Heart left ventricle (tissue), 16 donors: ENCODE measurements around the gene ARPC1A. TPM values are rescaled to one million over a fixed set of nuclear protein-coding genes. Genes with fewer than 3 reads are reported as not detected.
"Not testable (repeated sequence)": the region's sequence is repeated elsewhere in the genome, so short reads cannot be mapped to it uniquely, and the experiment has no call there.

Source experiments
- ATAC-seq, 4 donors: fragments of 200-7000 bp; cut with Tn5 transposase; one replicate each; pipeline ENCODE4 v1.9.1; 2020 to 2022; ENCODE audit warnings: moderate library complexity in 4 of 4, mild to moderate bottlenecking in 3 of 4, moderate number of reproducible peaks in 1 of 4
- DNase-seq, 5 donors: peaks; one replicate each; pipeline ENCODE4 v3.0.0-alpha.2; 2020
- H3K27ac ChIP-seq, 12 donors: fragments of 200-600 bp; sonication (generic) in 4 of 12; one replicate each; pipeline versions ENCODE4 v1.5.0 to v1.8.0; 2016 to 2022; ENCODE audit warnings: mild to moderate bottlenecking in 2 of 12
- H3K27me3 ChIP-seq, 9 donors: fragments of 200-600 bp; sonication (generic) in 2 of 9; one replicate each; pipeline versions ENCODE4 v1.5.1 to v1.8.0; 2016 to 2022; ENCODE audit warnings: mild to moderate bottlenecking in 3 of 9
- H3K36me3 ChIP-seq, 9 donors: fragments of 200-600 bp; sonication (generic) in 2 of 9; one replicate each; pipeline versions ENCODE4 v1.5.0 to v1.8.0; 2018 to 2022; ENCODE audit warnings: mild to moderate bottlenecking in 2 of 9
- H3K4me1 ChIP-seq, 12 donors: fragments of 200-600 bp; sonication (generic) in 4 of 12; one replicate each; pipeline versions ENCODE4 v1.5.0 to v1.8.0; 2016 to 2022; ENCODE audit warnings: mild to moderate bottlenecking in 3 of 12
- H3K4me3 ChIP-seq, 12 donors: fragments of 200-600 bp; sonication (generic) in 4 of 12; one replicate each; pipeline versions ENCODE4 v1.5.0 to v1.8.0; 2017 to 2022; ENCODE audit warnings: mild to moderate bottlenecking in 9 of 12, moderate library complexity in 4 of 12
- H3K9me3 ChIP-seq, 12 donors: fragments of 200-600 bp; sonication (generic) in 4 of 12; one replicate each; pipeline versions ENCODE4 v1.5.0 to v1.8.0; 2016 to 2022; ENCODE audit warnings: mild to moderate bottlenecking in 1 of 12
- POLR2A ChIP-seq, 2 donors: fragments of 450-650 bp; IDR thresholded peaks; one replicate each; pipeline ENCODE4 v1.6.1; 2017; ENCODE audit warnings: antibody characterized with exemption in 2 of 2, mild to moderate bottlenecking in 2 of 2, moderate library complexity in 2 of 2
- WGBS, 4 donors: extraction: QIAGEN DNeasy Blood & Tissue Kit in 2 of 4; methylation state at CpG; one replicate each; pipeline versions ENCODE4 v1.1.5 to v1.1.7; 2013 to 2018; 5-methylcytosine and 5-hydroxymethylcytosine counted together
- intact Hi-C, 10 donors: fragments of 100-400 bp; cut with DNase I; formaldehyde crosslinking; loops; one replicate each; pipeline versions ENCODE4 v1.11.1 to v1.14.2; 2022
- long read RNA-seq, 3 donors: library from polyadenylated mRNA; unstranded; transcript quantifications; one replicate each; pipeline ENCODE4 v2.0.0, GENCODE V29; 2020 to 2021
- polyA plus RNA-seq, 2 donors: library from polyadenylated mRNA; stranded (reverse); fragments of 200-250 nt; gene quantifications; one replicate each; pipeline ENCODE4 v1.2.3, GENCODE V29; 2013
- total RNA-seq, 9 donors: library from RNA; depleted of rRNA in 2 of 9; stranded (reverse); fragments of >200 nt in 2 of 9; fragmentation: NEBNext Ultra II Directional in 3 of 9; extraction: Animal tissue kit (Norgen Biotek cat#: 25700) in 3 of 9; gene quantifications; one replicate each; pipeline versions ENCODE4 v1.1.0 to v1.2.4, GENCODE V29; 2016 to 2023
- TF ChIP-seq, protein P1 (sequence below), 12 donors: fragments of 200-600 bp; sonication (generic) in 4 of 12; IDR thresholded peaks; one replicate each; pipeline versions ENCODE4 v1.5.0 to v1.8.0; 2018 to 2022; ENCODE audit warnings: antibody characterized with exemption in 12 of 12, mild to moderate bottlenecking in 5 of 12
- donor health status: ischemic (EF 13 %, LVEDD 7.1; RV severe dilation, severe dysfunction).
- donor health status: healthy with polysubstance abuse.
- donor health status: DM: no; HTN: yes; CAD: no.
- donor health status: DM: no; HTN: no; CAD: no.
- donor health status: ischemic (EF 25% LVEDD 6.9; RV normal size, moderate dysfunction).
- donor health status: ischemic (EF 25% LVEDD 5.7; RV mildly dilated, moderate dysfunction).
- donor health status: healthy.
- donor health status: DM: yes; HTN: yes; CAD: no.
- donor health status: ischemic (EF 35%, LVEDD 5.7; RV mildly dilated, moderate dysfunction).
- donor health status: nonischemic (EF 11% LVEDD 7.7; RV severe dilation, severe dysfunction).
- donor health status: DM: yes; HTN: yes; CAD: no.
- donor health status: PGD.
- donor health status: ischemic (EF 29% LVEDD 5.4; RV normal size, mild dysfunction).
- donor health status: nonischemic (EF 23%, LVEDD 6.1; RV moderate dilation, normal function).

The ARPC1A gene
- total RNA-seq, result 100 to 1,000 TPM in 8 of 9 donors, 10 to 100 TPM in 1; 97.1 to 177 (median 146) TPM
- 100 to 1,000 TPM; 102 to 208 TPM for polyA plus RNA-seq
- long read RNA-seq, donor 1, transcript ARPC1A-201 (10 exons, 1,565 nt), result major isoform, 193 of 226 reads
- long read RNA-seq, donor 1, partial matches to known transcripts, result 21 of 226 reads
- long read RNA-seq, donor 1, other reads (novel, unspliced or antisense), result 12 of 226 reads
- long read RNA-seq, donor 2, transcript ARPC1A-201 (10 exons, 1,565 nt), result major isoform, 626 of 693 reads
- long read RNA-seq, donor 2, partial matches to known transcripts, result 42 of 693 reads
- long read RNA-seq, donor 2, other reads (novel, unspliced or antisense), result 24 of 693 reads
- long read RNA-seq, donor 3, transcript ARPC1A-201 (10 exons, 1,565 nt), result major isoform, 116 of 133 reads
- long read RNA-seq, donor 3, partial matches to known transcripts, result 13 of 133 reads
- long read RNA-seq, donor 3, other reads (novel, unspliced or antisense), result 4 of 133 reads

DNA sequence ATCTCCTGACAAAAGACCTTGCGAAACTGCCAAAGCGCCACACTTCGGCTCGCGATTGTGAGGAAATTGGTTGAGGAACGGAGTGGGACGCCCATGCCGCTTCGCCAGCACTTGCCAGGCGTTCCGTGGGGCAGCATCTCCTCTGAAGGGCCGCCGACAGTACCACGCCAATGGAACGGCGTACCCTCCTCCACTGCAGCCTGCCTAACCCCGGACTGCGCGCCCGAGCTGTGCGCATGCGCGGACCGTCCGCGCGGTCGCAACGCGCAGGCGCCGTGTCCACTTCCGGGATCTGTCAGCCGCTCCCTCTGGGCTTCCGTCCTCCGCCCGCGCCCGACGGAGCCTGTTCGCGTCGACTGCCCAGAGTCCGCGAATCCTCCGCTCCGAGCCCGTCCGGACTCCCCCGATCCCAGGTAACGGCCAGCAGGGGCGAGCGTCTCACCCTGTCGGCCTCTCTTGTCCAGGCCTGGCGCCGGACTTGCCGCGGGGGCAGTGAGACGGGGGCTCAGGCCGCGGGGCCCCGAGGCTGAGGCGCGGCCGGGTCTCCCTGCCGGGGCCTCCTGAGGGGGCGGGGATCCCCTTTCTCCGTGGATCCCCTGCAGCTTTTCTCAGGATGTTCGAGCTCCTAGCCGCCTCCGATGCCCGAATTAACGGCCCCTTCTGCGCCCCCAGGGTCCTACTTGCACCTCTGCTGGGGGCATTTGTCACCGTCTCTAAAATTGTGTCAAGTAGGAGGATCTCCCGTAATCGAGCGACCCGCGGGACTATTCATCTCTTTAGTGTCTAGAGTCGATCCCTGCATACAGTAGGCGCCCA is at the start of gene ARPC1A:
ARPC1A (plus strand) TSS at position 307 of the 816 bp plus-strand sequence. CDS start 7,456 bp downstream, outside the sequence.
- TF ChIP-seq POLR2A (IDR thresholded peaks at IDR 0.05), result peak in 1 of 2 donors; percentile 80
- TF ChIP-seq, protein P1, sequence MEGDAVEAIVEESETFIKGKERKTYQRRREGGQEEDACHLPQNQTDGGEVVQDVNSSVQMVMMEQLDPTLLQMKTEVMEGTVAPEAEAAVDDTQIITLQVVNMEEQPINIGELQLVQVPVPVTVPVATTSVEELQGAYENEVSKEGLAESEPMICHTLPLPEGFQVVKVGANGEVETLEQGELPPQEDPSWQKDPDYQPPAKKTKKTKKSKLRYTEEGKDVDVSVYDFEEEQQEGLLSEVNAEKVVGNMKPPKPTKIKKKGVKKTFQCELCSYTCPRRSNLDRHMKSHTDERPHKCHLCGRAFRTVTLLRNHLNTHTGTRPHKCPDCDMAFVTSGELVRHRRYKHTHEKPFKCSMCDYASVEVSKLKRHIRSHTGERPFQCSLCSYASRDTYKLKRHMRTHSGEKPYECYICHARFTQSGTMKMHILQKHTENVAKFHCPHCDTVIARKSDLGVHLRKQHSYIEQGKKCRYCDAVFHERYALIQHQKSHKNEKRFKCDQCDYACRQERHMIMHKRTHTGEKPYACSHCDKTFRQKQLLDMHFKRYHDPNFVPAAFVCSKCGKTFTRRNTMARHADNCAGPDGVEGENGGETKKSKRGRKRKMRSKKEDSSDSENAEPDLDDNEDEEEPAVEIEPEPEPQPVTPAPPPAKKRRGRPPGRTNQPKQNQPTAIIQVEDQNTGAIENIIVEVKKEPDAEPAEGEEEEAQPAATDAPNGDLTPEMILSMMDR (IDR thresholded peaks at IDR 0.05), result peak in 5 of 12 donors; percentile 6 to 30 (median 24)
- ATAC-seq, result peak; percentile 88 to 95 (median 92)
- H3K4me3 ChIP-seq, result peak within 1 kb of the TSS; percentile 69 to 100 (median 92)
- peak within 1 kb of the TSS; percentile 77 to 95 (median 88) for H3K27ac ChIP-seq
- peak; percentile 91 to 96 (median 92) for DNase-seq
- peaks cover 0 to 6% (median 0%) of the 10 kb centered on the region in 9 donors for H3K36me3 ChIP-seq
- H3K27me3 ChIP-seq, result no peaks in the 10 kb centered on the region
- peaks cover 7 to 58% (median 46%) of the 10 kb centered on the region in 12 donors for H3K4me1 ChIP-seq
- intact Hi-C loops, result loop anchor here in 4 of 10 donors (10.0 kb wide), 1 partner anchor 181 kb away; the partner anchor contains the start of gene SMURF1 (in 4 of the 4)
- H3K9me3 ChIP-seq, result no peaks in the 10 kb centered on the region
- WGBS, 4 donors, result 0% methylated on average over 19 to 82 of the region's 82 CpGs

DNA sequence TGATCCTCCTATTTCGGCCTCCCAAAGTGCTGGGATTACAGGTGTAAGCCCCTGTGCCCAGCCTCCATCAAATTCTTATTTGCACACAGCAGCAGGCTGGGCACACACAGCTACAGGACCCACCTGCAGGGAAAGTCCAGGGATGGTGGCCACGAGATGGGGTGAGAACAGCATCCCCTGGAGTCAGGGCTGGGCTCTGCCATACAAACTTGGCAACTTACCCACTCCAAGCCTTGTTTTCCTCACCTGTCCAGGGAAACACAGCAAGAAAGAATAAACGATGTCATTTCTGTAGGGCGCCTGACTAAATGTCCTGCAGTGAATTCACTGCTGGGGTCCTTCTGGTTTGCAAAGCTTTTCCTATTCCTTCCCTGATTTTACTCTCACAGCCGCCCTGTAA is 47.5 kb upstream of the ARPC1A start:
- TF ChIP-seq, protein P1 (IDR thresholded peaks at IDR 0.05), result no peak
- no peak for TF ChIP-seq POLR2A (IDR thresholded peaks at IDR 0.05)
- no peaks in the 10 kb centered on the region for H3K4me1 ChIP-seq
- DNase-seq (no peak), ATAC-seq (no peak)
- no peak overlapping the region for H3K4me3 ChIP-seq
- WGBS, 4 donors, result 81 to 87% (median 82%) methylated on average over 5 of the region's 5 CpGs
- no peak overlapping the region for H3K27ac ChIP-seq
- no peaks in the 10 kb centered on the region for H3K27me3 ChIP-seq
- no peaks in the 10 kb centered on the region for H3K9me3 ChIP-seq
- no peaks in the 10 kb centered on the region for H3K36me3 ChIP-seq
- intact Hi-C loops, result no loop called here

DNA sequence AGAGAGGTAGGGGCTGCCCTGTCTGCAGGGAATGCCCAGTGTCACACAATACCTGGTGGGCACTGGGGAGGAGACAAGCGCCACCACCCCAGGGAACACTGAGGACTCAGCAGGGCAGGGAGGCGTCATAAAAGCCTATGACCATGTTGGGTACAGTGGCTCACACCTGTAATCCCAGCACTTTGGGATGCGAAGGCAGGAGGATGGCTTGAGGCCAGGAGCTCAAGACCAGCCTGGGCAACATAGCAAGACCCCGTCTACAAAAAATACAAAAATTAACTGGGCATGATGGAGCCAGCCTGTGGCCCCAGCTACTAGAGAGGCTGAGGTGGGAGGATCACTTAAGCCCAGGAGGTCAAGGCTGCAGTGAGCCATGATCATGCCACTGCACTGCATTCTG is 41.5 kb upstream of the ARPC1A start:
- H3K4me3 ChIP-seq, ATAC-seq, H3K27ac ChIP-seq, DNase-seq, H3K27me3 ChIP-seq, H3K9me3 ChIP-seq, H3K4me1 ChIP-seq, H3K36me3 ChIP-seq: not testable (repeated sequence)
- intact Hi-C loops, result loop anchor here in 2 of 10 donors (10.0 kb wide), 2 partner anchors 59 to 601 kb away; no protein-coding TSS in a partner anchor
- WGBS, 4 donors, result 95 to 100% (median 99%) methylated on average over 1 to 4 of the region's 4 CpGs

DNA sequence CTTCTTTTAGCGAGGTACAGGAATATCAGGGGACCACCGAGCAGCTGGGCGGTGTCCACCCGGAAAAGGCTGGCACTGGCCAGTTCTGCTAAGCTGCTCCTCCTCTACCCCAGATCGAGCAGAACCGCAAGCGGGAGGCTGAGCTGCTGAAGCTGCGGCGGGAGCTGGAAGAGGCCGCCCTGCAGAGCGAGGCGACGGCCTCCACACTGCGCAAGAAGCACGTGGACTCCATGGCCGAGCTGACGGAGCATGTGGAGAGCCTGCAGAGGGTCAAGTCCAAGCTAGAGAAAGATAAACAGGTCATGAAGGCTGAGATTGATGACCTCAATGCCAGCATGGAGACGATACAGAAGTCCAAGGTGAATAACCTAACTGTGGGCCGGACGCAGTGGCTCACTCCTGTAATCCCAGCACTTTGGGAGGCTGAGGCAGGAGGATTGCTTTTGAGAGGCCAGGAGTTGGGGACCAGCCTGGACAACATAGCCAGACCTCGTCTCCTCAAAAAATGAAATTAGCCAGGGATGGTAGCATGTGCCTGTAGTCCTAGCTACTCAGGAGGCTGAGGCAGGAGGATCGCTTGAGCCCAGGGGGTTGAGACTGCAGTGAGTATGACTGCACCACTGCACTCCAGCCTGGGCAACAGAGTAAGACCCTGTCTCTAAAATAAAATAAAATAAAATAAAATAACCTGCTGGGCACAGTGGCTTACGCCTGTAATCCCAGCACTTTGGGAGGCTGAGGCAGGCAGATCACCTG is 37.7 kb upstream of the ARPC1A start:
- intact Hi-C loops, result loop anchor here in 2 of 10 donors (10.0 kb wide), 2 partner anchors 63 to 597 kb away; no protein-coding TSS in a partner anchor
- TF ChIP-seq POLR2A (IDR thresholded peaks at IDR 0.05), result no peak
- Histone ChIP-seq H3K27me3 (no peaks in the 10 kb centered on the region), H3K4me3 (no peak overlapping the region), H3K27ac (no peak overlapping the region), H3K36me3 (no peaks in the 10 kb centered on the region), H3K4me1 (no peaks in the 10 kb centered on the region), H3K9me3 (no peaks in the 10 kb centered on the region)
- WGBS, 4 donors, result 89 to 96% (median 94%) methylated on average over 18 to 23 of the region's 23 CpGs
- DNase-seq (no peak), ATAC-seq (no peak)
